ENCODE measurements around the gene PTGDR. TPM values are rescaled to one million over a fixed set of nuclear protein-coding genes. Genes with fewer than 3 reads are reported as not detected.

Gene PTGDR
- total and polyA plus RNA-seq, 9 of the 15 experiments (the other 6 are each of a cell fraction or from before 2014, with no cell fraction given): not detected

GRCh38 chr14:52296378-52296777, 28.9 kb downstream of the PTGDR start:
- intact Hi-C loops (cut with micrococcal nuclease): loop anchor here (5.0 to 10.0 kb wide), 2 partner anchors 526 to 658 kb away; partner anchors contain the start of gene FERMT2
- no peak overlapping the region for H3K27ac ChIP-seq (ENCODE audit: extremely low read depth, low read depth, low read length)
- no peaks in the 10 kb centered on the region for H3K36me3 ChIP-seq (ENCODE audit: control insufficient read depth, insufficient read depth, low read length)
- H4K20me1 ChIP-seq (replicated peaks; ENCODE audit: control insufficient read depth, insufficient read depth, low read length): no peaks in the 10 kb centered on the region
- no peak overlapping the region for H3K4me3 ChIP-seq
- H3K4me2 ChIP-seq (ENCODE audit: insufficient read depth, low read length): no peak overlapping the region
- H3K9ac ChIP-seq (ENCODE audit: insufficient read depth in 1 of 2, low read depth in 2 of 2, low read length in 2 of 2): no peak overlapping the region
- 0% methylated on average over 2 of the region's 2 CpGs for WGBS (ENCODE audit: insufficient coverage, low coverage, missing lambda C conversion rate)
- H3K9me1 ChIP-seq (ENCODE audit: control insufficient read depth, insufficient read depth, low read length): no peaks in the 10 kb centered on the region
- POLR2A ChIA-PET: no interaction called here
- CTCF ChIA-PET (ENCODE audit: low intra/inter-chr PET ratio): no interaction called here
- H2AFZ ChIP-seq (ENCODE audit: low read depth, low read length): no peak overlapping the region
- no peak for DNase-seq (ENCODE audit: extremely low read depth in 1 of 4, low spot score in 3 of 4)
- H3K9me3 ChIP-seq (replicated peaks; ENCODE audit: control insufficient read depth, insufficient read depth, low read depth, low read length): no peaks in the 10 kb centered on the region
- H3K79me2 ChIP-seq (ENCODE audit: control insufficient read depth, insufficient read depth, low read length): no peaks in the 10 kb centered on the region
- no peak for ATAC-seq
- in situ Hi-C loops (cut with MboI): loop anchor here (25.0 kb wide), 1 partner anchor 541 kb away; no protein-coding TSS in a partner anchor
- no TSS peak for BruUV-seq (replicated peaks)
- FAIRE-seq: no peak
- H3K4me1 ChIP-seq (replicated peaks in 1 of 2; ENCODE audit: control insufficient read depth in 2 of 2, insufficient read depth in 2 of 2, low read length in 2 of 2): no peaks in the 10 kb centered on the region
- no peak for TF ChIP-seq EP400 (IDR thresholded peaks at IDR 0.05)
- no peak for TF ChIP-seq EHMT2 (IDR thresholded peaks at IDR 0.05)
- no peak for TF ChIP-seq ZNF507 (tag; conservative IDR thresholded peaks at IDR 0.05)
- TF ChIP-seq ERF (CRISPR knock-in tag; IDR thresholded peaks at IDR 0.05): no peak
- TF ChIP-seq CTCFL (IDR thresholded peaks at IDR 0.05; ENCODE audit: borderline replicate concordance, insufficient read depth, low read depth, low read length, poor library complexity, severe bottlenecking): no peak
- no peak for TF ChIP-seq ZNF239 (CRISPR knock-in tag; IDR thresholded peaks at IDR 0.05)
- no peak for TF ChIP-seq GTF2A2 (tag; IDR thresholded peaks at IDR 0.05)
- no peak for TF ChIP-seq TRIM25 (IDR thresholded peaks at IDR 0.05; ENCODE audit: borderline replicate concordance)
- no peak for TF ChIP-seq SMAD2 (IDR thresholded peaks at IDR 0.05; ENCODE audit: low read depth, low read length)
- no peak for TF ChIP-seq ZBTB1 (CRISPR knock-in tag; IDR thresholded peaks at IDR 0.05; ENCODE audit: borderline replicate concordance, low read depth)
- no peak for TF ChIP-seq ELF2 (CRISPR knock-in tag; IDR thresholded peaks at IDR 0.05)
- no peak for TF ChIP-seq KDM1A (IDR thresholded peaks at IDR 0.05)
- TF ChIP-seq SRSF3 (IDR thresholded peaks at IDR 0.05; ENCODE audit: insufficient read depth, low read length): no peak
- TF ChIP-seq CCAR2 (IDR thresholded peaks at IDR 0.05; ENCODE audit: low read depth, low read length): no peak
- peaks cover 0 to 4% of the 10 kb centered on the region in 2 experiments; a peak in 2 of 5 replicates for H3K27me3 ChIP-seq (ENCODE audit: control insufficient read depth in 2 of 2, insufficient read depth in 2 of 2, low read length in 2 of 2)
